ENCODE results near the gene INPP4B. TPM values are rescaled to one million over a fixed set of nuclear protein-coding genes. Genes with fewer than 3 reads are reported as not detected.

The INPP4B gene
- total and polyA plus RNA-seq, 2 donors (not counting 1 experiment from before 2014, with no cell fraction given), result 0.03 TPM; not detected in 1

- POLR2A ChIA-PET, result no interaction called here
- H3K4me2 ChIP-seq (replicated peaks; ENCODE audit: low read depth, low read length, poor library complexity, severe bottlenecking), result no peak overlapping the region
- 100% methylated on average over 1 of the region's 4 CpGs for WGBS (ENCODE audit: insufficient coverage)
- DNase-seq (no peak), ATAC-seq (ENCODE audit: low read depth) (no peak)
- no peak overlapping the region for H3K4me3 ChIP-seq (ENCODE audit: control extremely low read depth in 1 of 5, extremely low read depth in 1 of 5, insufficient read depth in 1 of 5, low read depth in 2 of 5, low read length in 4 of 5)
- H3K9me3 Mint-ChIP-seq (ENCODE audit: insufficient read depth), result no peaks in the 10 kb centered on the region
- no peaks in the 10 kb centered on the region for H3K4me1 ChIP-seq (ENCODE audit: control insufficient read depth in 2 of 2, insufficient read depth in 2 of 2, low read length in 2 of 2)
- intact Hi-C loops (cut with micrococcal nuclease), result no loop called here
- no peaks in the 10 kb centered on the region for H3K4me1 Mint-ChIP-seq
- no peak overlapping the region for H3K4me3 Mint-ChIP-seq
- H4K20me1 ChIP-seq (ENCODE audit: control insufficient read depth, insufficient read depth, low read length, poor library complexity, severe bottlenecking), result no peaks in the 10 kb centered on the region
- no peak for TF ChIP-seq CTCF (IDR thresholded peaks at IDR 0.05)
- no peak for TF ChIP-seq EZH2 (IDR thresholded peaks at IDR 0.05; ENCODE audit: borderline replicate concordance, insufficient read depth, low read depth, low read length, poor library complexity, severe bottlenecking)
- no peaks in the 10 kb centered on the region for H3K27me3 ChIP-seq (replicated peaks in 1 of 4; ENCODE audit: control extremely low read depth in 1 of 4, control insufficient read depth in 3 of 4, insufficient read depth in 4 of 4, low read length in 3 of 4)
- no peak overlapping the region for H3K9ac ChIP-seq (ENCODE audit: low read length)
- no peaks in the 10 kb centered on the region for H3K36me3 ChIP-seq (replicated peaks in 1 of 2; ENCODE audit: control extremely low read depth in 1 of 2, control insufficient read depth in 1 of 2, extremely low read depth in 1 of 2, insufficient read depth in 2 of 2, low read length in 1 of 2)
- no peaks in the 10 kb centered on the region for H3K79me2 ChIP-seq (ENCODE audit: control insufficient read depth, insufficient read depth, low read length)
- no peaks in the 10 kb centered on the region for H3K9me3 ChIP-seq (ENCODE audit: control extremely low read depth in 1 of 3, control insufficient read depth in 2 of 3, insufficient read depth in 1 of 3, low read length in 2 of 3)
- H2AFZ ChIP-seq (ENCODE audit: insufficient read depth, low read depth, low read length, poor library complexity, severe bottlenecking), result no peak overlapping the region
- no peaks in the 10 kb centered on the region for H3K27me3 Mint-ChIP-seq
- CTCF ChIA-PET, result interaction anchor here (1.0 kb wide), 1 partner anchor 20 kb away, joined by 3 read pairs; no protein-coding TSS in a partner anchor
- H3K27ac Mint-ChIP-seq, result no peak overlapping the region
- H3K27ac ChIP-seq (ENCODE audit: low read length in 2 of 2), result no peak overlapping the region
Measured at GRCh38 chr4:142331132-142331531, 515.0 kb downstream of the INPP4B start.

- H3K79me2 ChIP-seq (ENCODE audit: control insufficient read depth, insufficient read depth, low read length), result no peaks in the 10 kb centered on the region
- TF ChIP-seq CTCF (IDR thresholded peaks at IDR 0.05) (no peak), EZH2 (IDR thresholded peaks at IDR 0.05; ENCODE audit: borderline replicate concordance, insufficient read depth, low read depth, low read length, poor library complexity, severe bottlenecking) (no peak)
Measured at GRCh38 chr4:142330311-142330710, 515.8 kb downstream of the INPP4B start.

More at GRCh38 chr4:142330311-142330710, 515.8 kb downstream of the INPP4B start:
- POLR2A ChIA-PET, result no interaction called here
- no peaks in the 10 kb centered on the region for H3K36me3 ChIP-seq (replicated peaks in 1 of 2; ENCODE audit: control extremely low read depth in 1 of 2, control insufficient read depth in 1 of 2, extremely low read depth in 1 of 2, insufficient read depth in 2 of 2, low read length in 1 of 2)
- Mint-ChIP-seq H3K4me3 (no peak overlapping the region), H3K27ac (no peak overlapping the region), H3K4me1 (no peaks in the 10 kb centered on the region), H3K9me3 (ENCODE audit: insufficient read depth) (no peaks in the 10 kb centered on the region), H3K27me3 (no peaks in the 10 kb centered on the region)
- H3K27me3 ChIP-seq (replicated peaks in 1 of 4; ENCODE audit: control extremely low read depth in 1 of 4, control insufficient read depth in 3 of 4, insufficient read depth in 4 of 4, low read length in 3 of 4), result no peaks in the 10 kb centered on the region
- H3K4me2 ChIP-seq (replicated peaks; ENCODE audit: low read depth, low read length, poor library complexity, severe bottlenecking), result no peak overlapping the region
- no peaks in the 10 kb centered on the region for H4K20me1 ChIP-seq (ENCODE audit: control insufficient read depth, insufficient read depth, low read length, poor library complexity, severe bottlenecking)
- no peak overlapping the region for H3K27ac ChIP-seq (ENCODE audit: low read length in 2 of 2)
- intact Hi-C loops (cut with micrococcal nuclease), result no loop called here
- no peak overlapping the region for H3K9ac ChIP-seq (ENCODE audit: low read length)
- no peaks in the 10 kb centered on the region for H3K4me1 ChIP-seq (ENCODE audit: control insufficient read depth in 2 of 2, insufficient read depth in 2 of 2, low read length in 2 of 2)
- H3K9me3 ChIP-seq (ENCODE audit: control extremely low read depth in 1 of 3, control insufficient read depth in 2 of 3, insufficient read depth in 1 of 3, low read length in 2 of 3), result no peaks in the 10 kb centered on the region
- WGBS (ENCODE audit: insufficient coverage), result 98% methylated on average over 5 of the region's 5 CpGs
- ATAC-seq (ENCODE audit: low read depth), result no peak
- H3K4me3 ChIP-seq (ENCODE audit: control extremely low read depth in 1 of 5, extremely low read depth in 1 of 5, insufficient read depth in 1 of 5, low read depth in 2 of 5, low read length in 4 of 5), result no peak overlapping the region
- H2AFZ ChIP-seq (ENCODE audit: insufficient read depth, low read depth, low read length, poor library complexity, severe bottlenecking), result no peak overlapping the region
- no peak for DNase-seq
- CTCF ChIA-PET, result interaction anchor here (1.0 kb wide), 1 partner anchor 21 kb away, joined by 3 read pairs; no protein-coding TSS in a partner anchor

Data from B cell (primary cell).